Activated T-cell treated with anti-CD3 and anti-CD28 coated beads for 24 hours (primary cell): ENCODE measurements around the gene MSH4.
A peak's percentile ranks its signal among the peaks of the same experiment; 100 is the strongest.
"Not testable (repeated sequence)": the region's sequence is repeated elsewhere in the genome, so short reads cannot be mapped to it uniquely, and the experiment has no call there.

Experiments
- DNase-seq: peaks from one replicate; pipeline ENCODE4 v3.0.0-alpha.2; 2020; ENCODE audit warnings: low read depth

The MSH4 gene

GRCh38 chr1:75796376-75797272 is at the start of gene MSH4:
TSS of gene MSH4 (plus strand) at chr1:75796882. CDS start at chr1:75796986, 104 bp downstream.
- DNase-seq: no peak

GRCh38 chr1:75757210-75757609 is 39.5 kb upstream of the MSH4 start:
- DNase-seq: not testable (repeated sequence)

GRCh38 chr1:75758543-75758942 is 38.1 kb upstream of the MSH4 start:
- not testable (repeated sequence) for DNase-seq

- no peak for DNase-seq
Measured at GRCh38 chr1:75764057-75764655, 32.5 kb upstream of the MSH4 start.

- no peak for DNase-seq
Measured at GRCh38 chr1:75765697-75766355, 30.9 kb upstream of the MSH4 start.

GRCh38 chr1:75768016-75768415 is 28.7 kb upstream of the MSH4 start:
- no peak for DNase-seq

GRCh38 chr1:75770761-75771160 is 25.9 kb upstream of the MSH4 start:
- DNase-seq: no peak

GRCh38 chr1:75771978-75772377 is 24.7 kb upstream of the MSH4 start:
- DNase-seq: no peak

GRCh38 chr1:75777812-75778211 is 18.9 kb upstream of the MSH4 start:
- not testable (repeated sequence) for DNase-seq

- DNase-seq: not testable (repeated sequence)
Measured at GRCh38 chr1:75778694-75779093, 18.0 kb upstream of the MSH4 start.

- DNase-seq: not testable (repeated sequence)
Measured at GRCh38 chr1:75780183-75780582, 16.5 kb upstream of the MSH4 start.

- DNase-seq: not testable (repeated sequence)
Measured at GRCh38 chr1:75783920-75784319, 12.8 kb upstream of the MSH4 start.

- no peak for DNase-seq
Measured at GRCh38 chr1:75785320-75785982, 11.2 kb upstream of the MSH4 start.

GRCh38 chr1:75785983-75786853 is 10.5 kb upstream of the MSH4 start, which contains the start of gene RABGGTB:
TSS of gene RABGGTB (plus strand) at chr1:75786256. CDS start at chr1:75786272, 16 bp downstream.
- DNase-seq: peak; percentile 95

GRCh38 chr1:75786901-75787493 is 9.7 kb upstream of the MSH4 start:
- DNase-seq: no peak

- DNase-seq: no peak
Measured at GRCh38 chr1:75787524-75787923, 9.2 kb upstream of the MSH4 start.

GRCh38 chr1:75789988-75790387 is 6.7 kb upstream of the MSH4 start:
- DNase-seq: no peak

- DNase-seq: no peak
Measured at GRCh38 chr1:75791022-75791421, 5.7 kb upstream of the MSH4 start.

- no peak for DNase-seq
Measured at GRCh38 chr1:75792091-75792490, 4.6 kb upstream of the MSH4 start.

GRCh38 chr1:75794382-75794781 is 2.3 kb upstream of the MSH4 start:
- no peak for DNase-seq

- no peak for DNase-seq
Measured at GRCh38 chr1:75795703-75796193, 934 bp upstream of the MSH4 start.
